GM10266 (cell line): ENCODE data around the gene SLC36A3.
A peak's percentile ranks its signal among the peaks of the same experiment; 100 is the strongest.

ENCODE experiments used
- DNase-seq: peaks from one replicate; pipeline ENCODE4 v3.0.0; 2012; ENCODE audit errors: extremely low spot score
- CTCF ChIP-seq: IDR thresholded peaks from 2 replicates; pipeline ENCODE4 v1.5.1; 2012; ENCODE audit warnings: mild to moderate bottlenecking, low read depth; ENCODE audit not compliant: control insufficient read depth, insufficient read depth; ENCODE audit errors: missing control alignments

The SLC36A3 gene

GRCh38 chr5:151275803-151276202 is 27.8 kb downstream of the SLC36A3 start:
- DNase-seq, result no peak
- no peak for TF ChIP-seq CTCF

GRCh38 chr5:151274666-151275065 is 28.9 kb downstream of the SLC36A3 start:
- TF ChIP-seq CTCF, result no peak

GRCh38 chr5:151271336-151271735 is 32.2 kb downstream of the SLC36A3 start:
- no peak for TF ChIP-seq CTCF
- no peak for DNase-seq

More at GRCh38 chr5:151274666-151275065, 28.9 kb downstream of the SLC36A3 start:
- DNase-seq, result no peak

- peak; percentile 51 for DNase-seq
- no peak for TF ChIP-seq CTCF
These were observed 33.0 kb downstream of the SLC36A3 start for GRCh38 chr5:151270599-151270998.

GRCh38 chr5:151267491-151268260 is 35.9 kb downstream of the SLC36A3 start:
- no peak for DNase-seq
- no peak for TF ChIP-seq CTCF

GRCh38 chr5:151264113-151264512 is 39.5 kb downstream of the SLC36A3 start:
- DNase-seq, result no peak
- TF ChIP-seq CTCF, result no peak

- TF ChIP-seq CTCF, result no peak
- no peak for DNase-seq
These were observed 41.0 kb downstream of the SLC36A3 start for GRCh38 chr5:151262532-151262931.
